GM21717 (cell line): ENCODE data around the gene LELP1.
A peak's percentile ranks its signal among the peaks of the same experiment; 100 is the strongest.
"Not testable (repeated sequence)": the region's sequence is repeated elsewhere in the genome, so short reads cannot be mapped to it uniquely, and the experiment has no call there.

Source experiments
- ATAC-seq: cut with Tn5 transposase; IDR thresholded peaks from one replicate; pipeline ENCODE4 v1.9.1; 2021; ENCODE audit warnings: mild to moderate bottlenecking, moderate library complexity; ENCODE audit not compliant: unreplicated experiment

The LELP1 gene

DNA sequence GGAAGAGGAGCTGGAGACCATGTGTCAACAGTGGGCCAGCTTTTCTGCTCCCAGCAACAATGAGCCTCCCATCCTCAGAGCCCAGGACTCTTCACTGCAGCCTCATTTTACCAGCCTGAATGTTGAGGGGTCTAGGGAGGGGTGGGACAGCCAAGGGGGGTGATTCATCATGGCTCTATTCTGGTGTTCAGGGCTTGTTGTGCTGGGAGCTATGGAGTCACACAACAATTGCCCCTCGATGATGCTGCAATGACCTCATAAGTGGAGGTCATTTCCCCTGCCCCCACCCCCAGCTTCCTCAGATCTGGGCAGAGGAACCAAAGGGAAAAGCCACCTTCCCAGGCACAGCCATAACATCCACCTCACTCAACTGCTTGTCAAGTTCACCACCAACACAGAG lies at the start of gene LELP1:
TSS of gene LELP1 (plus strand) at position 301 of the 400 bp plus-strand sequence. CDS start 1,278 bp downstream, outside the sequence.
- ATAC-seq = no peak

DNA sequence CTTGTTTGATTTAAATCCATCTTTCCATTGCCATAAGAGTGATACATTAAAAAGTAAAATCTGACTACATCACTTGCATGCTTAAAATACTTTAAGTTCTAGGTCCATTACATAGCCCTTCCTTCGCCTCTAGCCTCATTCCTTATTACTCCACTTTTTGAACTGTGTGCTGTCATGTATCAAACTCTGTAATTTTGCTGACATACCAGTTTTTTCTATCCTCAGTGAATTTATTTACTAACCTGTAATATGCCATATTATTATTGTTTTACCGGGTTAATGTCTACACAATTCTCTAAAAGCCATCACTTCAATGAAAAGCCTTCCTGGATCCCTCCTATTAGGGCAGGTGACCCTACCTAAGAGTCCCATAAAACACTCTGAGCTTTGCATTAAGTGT lies 47.7 kb upstream of the LELP1 start:
- ATAC-seq = no peak

DNA sequence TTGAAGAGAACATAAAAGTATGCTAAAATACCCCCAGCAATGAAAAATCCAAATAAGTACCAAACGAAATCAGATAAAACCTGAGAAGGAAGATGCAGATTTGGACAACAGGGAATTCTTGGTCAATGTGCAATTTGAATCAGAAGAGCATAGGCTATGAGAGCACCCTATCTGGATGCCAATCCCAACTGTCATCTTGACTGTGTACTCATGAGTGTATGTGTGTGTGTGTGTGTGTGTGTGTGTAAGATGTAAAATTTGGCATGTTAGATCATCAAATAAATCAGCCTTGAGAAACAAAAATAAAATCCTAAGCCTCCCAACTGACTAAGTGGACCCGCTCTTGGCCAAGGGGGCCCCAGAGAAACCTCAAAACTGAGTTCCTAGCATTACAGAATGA lies 34.5 kb upstream of the LELP1 start:
- no peak for ATAC-seq

DNA sequence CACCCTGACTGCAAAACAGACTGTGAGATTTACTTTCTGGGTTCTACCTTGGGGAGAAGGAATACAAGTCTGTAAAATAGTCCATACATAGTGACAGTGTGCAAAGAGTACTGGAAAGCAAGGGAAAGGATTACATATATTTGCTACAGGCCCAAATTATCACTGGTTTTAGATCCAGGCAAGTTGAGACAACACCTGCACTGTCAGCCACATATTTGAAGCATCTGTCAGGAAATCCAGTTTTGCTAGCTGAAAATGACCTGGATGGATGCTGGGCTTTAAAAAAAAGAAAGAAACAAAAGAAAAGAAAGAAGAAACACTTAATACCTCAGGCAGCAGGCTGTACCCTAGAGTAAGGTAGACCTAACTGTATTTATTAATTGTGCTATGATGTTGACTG lies 28.6 kb upstream of the LELP1 start:
- ATAC-seq = no peak

DNA sequence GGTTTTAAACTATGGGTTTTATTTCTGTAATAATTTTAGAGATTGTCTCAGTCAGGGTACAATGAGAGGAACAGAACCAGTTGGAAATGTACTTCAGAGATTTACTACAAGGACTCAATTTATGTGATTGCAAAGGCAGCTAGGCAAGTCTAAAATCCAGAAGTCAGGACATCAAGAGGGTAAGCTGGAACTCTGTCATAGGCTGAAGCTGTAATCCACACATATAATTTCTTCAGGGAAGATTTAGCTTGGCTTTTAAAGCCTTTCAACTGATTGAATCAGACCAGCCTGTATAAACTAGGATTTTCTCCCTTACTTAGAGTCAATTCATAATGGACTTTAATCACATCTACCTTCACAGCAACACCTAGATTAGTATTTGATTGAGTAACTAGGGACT lies 24.3 kb upstream of the LELP1 start:
- no peak for ATAC-seq

DNA sequence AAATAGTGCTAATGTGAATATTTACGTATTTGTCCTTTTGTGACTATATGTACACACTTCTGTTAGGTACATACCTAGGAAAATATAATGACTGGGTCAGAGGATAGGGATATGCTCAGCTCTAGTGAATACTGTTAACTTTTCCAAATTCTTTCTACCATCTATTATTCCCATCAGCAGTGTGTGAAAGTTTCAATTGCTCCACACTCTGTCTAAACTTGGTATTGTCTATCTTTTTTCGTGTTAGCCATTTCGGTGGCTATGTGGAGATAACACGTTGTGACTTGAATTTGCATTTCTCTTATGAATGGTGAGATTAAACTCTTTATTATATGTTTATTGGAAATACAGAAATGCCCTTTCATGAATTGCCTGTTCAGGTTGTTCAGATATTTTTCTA lies 22.7 kb upstream of the LELP1 start:
- no peak for ATAC-seq

DNA sequence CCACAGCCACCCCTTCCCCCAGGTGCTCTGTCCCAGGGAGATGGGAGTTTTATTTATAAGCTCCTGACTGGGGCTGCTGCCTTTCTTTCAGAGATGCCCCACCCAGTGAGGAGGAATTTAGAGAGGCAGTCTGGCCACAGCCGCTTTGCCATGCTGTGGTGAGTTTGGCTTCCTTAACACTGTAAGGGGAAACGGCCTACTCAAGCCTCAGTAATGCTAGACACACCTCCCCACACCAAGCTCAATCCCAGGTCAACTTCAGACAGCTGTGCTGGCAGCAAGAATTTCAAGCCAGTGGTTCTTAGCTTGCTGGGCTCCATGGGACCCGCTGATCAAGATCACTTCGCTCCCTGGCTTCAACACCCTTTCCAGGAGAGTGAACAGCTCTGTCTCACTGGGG lies 14.9 kb upstream of the LELP1 start:
- ATAC-seq = not testable (repeated sequence)

DNA sequence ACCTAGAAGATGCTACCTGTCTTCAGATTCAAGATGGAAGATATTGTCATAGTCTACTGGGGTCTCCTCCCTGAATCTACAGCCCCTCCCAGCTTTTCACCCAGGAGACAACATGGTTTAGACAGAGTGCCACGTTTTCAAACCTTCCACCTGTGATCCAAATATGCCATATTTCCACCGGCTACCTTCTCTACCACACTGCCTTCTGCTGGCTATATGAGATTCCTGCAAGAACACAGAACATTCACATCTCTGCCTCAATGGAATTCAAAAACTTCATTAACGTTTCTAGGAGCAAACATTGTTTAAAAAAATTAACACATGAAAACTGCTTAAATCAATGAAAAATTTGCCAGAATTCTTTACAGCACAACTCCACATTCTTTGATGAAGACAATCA lies 12.9 kb upstream of the LELP1 start:
- ATAC-seq = no peak

DNA sequence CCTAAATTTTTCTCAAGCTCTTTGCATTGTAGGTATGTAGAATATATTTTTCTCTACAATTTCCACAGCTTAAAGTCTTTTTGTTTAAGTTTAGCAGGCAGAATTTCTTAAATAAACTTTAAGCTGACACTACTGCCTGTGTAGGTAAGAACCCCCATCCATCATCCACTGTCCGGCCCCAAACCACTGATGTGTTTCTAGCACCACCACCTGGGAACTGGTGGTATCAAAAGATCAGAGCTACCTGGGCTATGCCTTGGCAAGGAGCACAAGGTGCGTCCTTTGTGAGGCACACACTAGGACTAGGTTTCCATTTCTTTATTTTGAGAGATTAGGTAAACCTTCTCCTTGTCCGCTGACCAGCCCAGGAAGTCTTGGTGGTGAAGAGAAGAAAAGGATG lies 10.5 kb upstream of the LELP1 start:
- no peak for ATAC-seq

DNA sequence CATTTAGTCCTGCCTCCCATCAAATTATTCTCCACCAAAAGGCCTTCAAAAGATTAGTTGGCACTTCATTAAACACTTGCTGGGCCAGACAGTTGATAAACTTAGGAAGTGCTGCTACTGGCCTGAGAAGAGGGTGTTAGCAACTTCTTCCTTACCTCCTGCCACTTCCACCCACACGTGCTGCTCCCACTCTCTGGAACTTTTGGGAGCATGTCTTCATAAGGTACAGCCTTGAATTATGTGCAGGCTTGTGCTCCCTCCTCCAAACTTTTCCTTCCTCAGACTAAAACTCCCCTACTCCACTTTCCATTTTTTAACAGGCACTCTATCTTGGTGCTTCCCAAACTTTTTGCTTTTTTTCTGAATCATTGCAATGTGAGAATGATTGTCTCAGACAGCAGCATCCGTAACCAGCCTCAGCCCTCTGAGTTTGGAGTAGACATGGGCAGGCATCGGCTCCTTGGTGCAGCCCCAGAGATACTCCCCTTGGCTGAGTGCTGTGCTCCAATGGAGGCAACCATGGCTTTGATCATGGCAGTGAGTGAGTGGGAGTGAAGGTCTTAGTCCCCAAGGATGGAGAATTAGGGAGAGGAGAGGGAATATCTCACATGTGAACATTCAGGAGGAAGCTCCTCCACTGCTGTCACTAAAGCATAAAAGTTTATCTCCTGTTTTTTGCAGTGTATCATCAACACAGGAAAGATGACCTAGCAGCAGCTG lies 8.7 kb upstream of the LELP1 start:
- no peak for ATAC-seq

DNA sequence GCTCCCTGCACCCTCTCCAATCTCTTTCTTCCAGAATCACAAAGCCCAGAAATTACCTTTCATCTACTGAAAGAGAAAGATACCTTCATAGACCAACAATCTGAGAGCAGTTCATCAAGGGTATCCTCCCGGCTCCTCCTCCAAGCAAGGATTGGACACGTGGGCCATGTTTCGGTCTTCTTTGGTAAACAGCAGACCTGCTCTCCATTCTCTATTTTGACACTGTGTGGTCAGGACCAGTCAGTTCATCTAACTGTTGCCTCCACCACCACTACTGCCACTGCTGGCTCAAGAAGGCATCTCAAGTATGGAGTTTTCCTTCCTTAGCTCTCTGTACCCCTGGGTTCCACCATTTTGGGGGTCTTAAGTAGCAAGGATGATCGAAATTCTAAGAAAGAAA lies 8.0 kb upstream of the LELP1 start:
- no peak for ATAC-seq

DNA sequence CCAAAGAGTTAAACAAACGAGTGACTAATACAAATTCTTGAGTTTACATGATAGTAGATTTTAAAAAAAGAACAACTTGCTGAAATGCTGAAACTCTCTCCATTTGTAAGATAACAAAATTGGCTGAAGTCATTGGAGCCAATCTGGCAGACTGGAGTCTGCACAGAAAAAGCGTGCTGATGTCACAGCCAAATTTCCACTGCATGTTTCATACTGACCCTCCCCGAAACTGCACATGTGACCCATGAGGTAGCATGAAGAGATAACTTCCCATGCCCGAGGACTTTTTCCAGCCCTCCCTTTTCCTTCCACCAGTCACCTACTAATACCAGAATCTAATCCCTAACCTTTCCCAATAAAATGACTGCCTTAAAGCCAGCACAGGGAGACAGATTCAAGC lies 1.2 kb upstream of the LELP1 start:
- no peak for ATAC-seq

DNA sequence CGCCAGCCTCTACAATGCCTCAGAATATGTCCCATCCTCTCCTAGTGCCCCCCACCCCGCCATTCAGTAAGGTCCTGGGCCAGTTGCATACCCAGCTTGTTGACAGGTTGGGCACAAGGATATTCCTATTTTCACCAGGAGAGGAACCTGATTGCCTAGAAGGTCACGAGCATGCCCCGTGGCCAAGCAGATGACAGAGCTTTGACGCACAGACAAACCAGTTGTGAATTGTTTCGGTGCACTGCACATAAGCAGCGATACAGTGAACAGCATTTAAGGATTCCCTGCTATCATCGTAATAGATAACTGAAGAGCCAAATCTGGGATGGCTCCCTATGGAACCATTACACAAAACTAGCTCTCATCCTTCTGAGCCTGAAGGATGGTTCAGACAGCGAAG lies 3.4 kb downstream of the LELP1 start:
- no peak for ATAC-seq

DNA sequence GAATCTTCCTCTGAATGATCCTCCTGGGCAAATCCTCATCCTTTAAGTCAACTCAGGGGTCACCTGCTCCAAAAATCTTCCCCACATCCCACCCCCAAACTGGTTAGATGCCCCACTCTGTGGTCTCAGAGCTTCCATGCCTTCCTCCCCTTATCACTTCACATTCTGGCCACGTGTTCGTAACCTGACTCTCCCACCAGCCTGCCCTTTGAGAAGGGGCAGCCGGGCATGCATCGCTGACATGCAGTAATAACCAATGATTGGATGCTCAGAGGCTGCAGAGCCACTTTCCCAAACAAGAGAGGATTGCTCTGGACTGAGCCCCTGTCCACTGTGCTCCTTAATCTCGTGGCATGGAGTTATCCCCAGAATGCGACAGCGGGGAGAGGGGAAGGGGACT lies 7.0 kb downstream of the LELP1 start:
- ATAC-seq = no peak

DNA sequence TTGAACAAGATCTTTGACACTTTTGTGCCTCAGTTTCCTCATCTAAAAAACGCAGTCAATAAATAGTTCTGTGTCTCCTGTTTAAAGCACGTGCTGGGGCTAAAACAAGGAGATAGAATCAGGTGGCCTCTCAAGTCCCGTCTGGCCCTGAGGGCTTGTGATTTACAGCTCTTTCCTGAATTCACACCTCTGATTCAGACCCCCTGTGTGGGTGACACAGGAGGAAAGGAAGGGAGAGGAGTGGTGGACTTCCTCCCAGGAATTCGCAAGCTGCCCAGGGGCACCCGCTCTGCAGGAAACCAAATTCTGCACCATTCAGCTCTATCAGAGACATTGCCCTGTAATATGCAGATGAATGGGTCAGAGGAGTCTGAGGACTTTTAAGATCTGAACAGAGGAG lies 9.0 kb downstream of the LELP1 start:
- no peak for ATAC-seq

DNA sequence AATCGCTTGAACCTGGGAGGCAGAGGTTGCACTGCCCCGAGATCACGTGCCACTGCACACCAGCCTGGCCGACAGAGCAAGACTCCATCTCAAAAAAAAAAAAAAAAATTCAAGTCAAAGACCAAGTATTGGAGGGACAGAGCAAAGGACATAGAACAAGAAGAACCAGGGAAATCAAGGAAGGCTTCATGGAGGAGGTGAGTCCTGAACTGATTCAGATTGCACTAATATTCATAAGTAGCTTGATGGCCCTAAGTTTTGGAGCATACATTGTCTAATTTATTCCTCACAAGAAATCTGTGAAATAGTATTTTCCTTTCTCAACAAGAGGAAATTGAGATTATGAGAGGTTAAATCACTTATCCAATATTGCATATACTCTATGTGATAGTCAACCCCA lies 10.3 kb downstream of the LELP1 start:
- no peak for ATAC-seq

DNA sequence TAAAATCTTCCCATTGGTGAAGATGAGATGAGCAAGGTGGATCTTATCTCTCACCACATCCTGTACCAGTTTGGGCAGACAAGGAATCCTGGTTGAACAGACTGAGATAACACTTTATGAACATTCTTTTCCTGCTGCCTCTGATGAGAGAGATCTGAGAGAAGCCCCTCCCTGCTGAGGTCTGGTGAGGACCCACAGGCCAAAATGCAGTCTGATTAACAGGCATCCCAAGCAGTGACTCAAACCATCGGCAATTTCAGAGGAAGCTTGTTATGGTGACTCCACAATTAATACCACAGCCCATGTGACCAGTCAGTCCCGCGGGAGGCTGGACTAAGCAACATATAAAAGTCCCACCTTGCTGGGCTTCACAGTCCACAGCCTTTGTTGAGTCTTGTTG lies 14.0 kb downstream of the LELP1 start, which contains the start of gene PRR9:
TSS of gene PRR9 (plus strand) at position 373 of the 400 bp plus-strand sequence. CDS start 561 bp downstream, outside the sequence.
- no peak for ATAC-seq

DNA sequence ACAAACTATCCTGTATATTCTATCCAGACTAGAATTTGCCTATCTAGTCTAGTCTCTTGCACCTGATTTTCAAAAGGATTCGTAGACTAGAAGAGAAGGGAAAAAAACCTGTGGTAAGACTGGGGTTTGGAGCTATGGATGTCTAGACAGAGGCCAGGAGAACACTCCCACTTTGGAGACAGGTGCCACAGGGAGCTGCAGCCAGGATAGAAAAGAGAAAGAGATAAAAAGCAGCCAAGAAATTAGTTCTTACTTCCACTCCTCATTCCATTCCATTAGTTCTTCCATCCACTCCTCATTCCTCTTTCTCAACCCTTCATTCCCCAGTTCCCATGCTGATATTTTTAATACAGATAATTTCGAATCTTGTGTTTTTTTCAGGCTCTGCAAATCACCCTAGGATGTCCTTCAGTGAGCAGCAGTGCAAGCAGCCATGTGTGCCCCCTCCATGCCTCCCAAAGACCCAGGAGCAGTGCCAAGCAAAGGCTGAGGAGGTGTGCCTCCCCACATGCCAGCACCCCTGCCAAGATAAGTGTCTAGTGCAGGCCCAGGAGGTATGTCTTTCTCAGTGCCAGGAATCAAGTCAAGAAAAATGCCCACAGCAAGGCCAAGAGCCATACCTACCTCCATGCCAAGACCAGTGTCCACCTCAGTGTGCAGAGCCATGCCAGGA lies 14.7 kb downstream of the LELP1 start:
- ATAC-seq = no peak

DNA sequence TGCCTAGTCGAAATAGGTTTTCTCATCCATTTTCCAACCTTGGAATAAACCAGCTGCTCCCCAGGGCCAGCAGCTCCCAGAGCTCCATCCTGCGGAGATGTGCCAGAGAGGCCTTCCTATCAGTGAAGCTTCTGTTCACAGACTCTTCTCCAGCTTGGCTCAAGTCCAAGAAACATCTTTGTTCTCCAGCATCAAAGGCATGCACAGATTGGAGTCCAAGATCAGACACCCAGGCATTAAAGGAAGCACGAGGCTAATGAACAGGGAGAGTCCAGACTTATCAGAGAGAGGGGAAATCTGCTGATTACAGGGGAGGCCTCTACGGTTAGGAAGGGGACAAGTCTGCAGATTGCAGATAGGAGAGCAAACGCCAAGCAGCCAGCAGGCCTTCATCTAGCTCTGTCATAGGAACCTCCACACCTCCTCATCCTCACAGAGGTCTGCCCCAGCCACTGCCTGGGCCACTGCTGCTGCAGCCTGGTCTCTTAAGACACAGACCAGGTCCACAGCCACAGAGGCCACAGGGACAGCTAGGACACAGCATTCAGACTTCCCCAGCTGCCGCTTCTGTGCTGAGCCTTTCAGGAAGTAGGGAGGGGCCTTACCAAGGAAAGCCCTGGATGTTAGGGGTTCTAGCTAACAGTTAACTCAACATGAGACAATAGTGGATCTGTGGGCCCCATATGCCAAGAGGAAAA lies 17.5 kb downstream of the LELP1 start:
- no peak for ATAC-seq

DNA sequence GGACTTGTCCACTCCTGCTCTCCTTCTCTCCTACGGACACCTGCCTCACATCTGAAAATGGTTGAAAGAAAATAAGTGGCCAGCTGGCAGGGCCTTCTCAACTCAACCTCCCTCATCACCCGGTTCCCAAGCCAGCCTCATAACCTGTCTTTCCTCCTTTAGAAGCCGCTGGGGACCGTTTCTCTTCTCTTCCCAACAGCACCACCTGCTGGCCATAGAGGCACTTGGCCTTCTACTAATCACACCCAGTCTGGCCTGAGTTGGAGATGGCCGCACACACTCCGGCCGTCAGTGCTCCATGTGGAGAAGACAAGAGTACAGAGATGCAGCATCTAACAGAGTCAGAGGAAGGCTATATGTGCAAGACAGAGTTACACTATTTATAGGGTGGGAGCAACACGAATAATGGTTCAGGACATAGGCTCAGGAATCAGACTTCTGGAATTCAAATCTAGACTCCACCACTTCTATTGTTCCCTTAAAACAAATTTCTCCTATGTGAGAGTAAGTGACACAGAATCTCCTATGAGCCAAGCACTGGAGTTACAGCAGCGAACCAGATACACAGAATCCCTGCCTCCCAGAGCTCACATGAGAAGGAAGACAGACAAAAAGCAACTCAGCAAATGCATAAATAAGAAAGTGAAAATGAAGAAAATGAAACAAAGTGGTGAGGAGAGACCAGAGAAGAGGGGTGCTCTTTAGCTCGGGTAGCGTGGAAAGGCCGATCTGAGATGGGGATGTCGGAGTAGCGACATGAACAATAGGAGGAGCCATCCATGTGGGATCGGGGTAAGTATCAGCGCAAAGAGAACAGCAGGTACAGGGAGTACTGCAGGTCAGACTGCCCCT lies 20.0 kb downstream of the LELP1 start:
- peak; percentile 79 for ATAC-seq

DNA sequence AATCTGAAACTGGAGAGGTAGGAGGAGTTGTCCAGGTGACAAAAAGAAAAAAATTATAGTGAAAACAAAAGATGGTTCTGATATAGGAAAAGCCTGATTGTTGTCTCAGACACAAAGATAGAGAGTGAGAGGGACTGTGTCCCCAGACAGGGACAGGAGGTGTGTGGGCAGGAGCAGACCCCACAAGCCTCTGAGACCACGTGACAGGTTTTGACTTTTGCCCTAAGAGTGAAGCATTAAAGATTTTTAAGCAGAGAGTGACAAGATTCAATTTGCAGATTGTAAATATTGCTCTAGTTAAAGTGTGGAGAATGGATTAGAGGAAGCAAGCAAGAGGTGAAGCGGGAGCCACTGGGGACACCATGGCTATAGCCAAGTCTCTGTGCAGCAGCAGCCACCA lies 24.6 kb downstream of the LELP1 start:
- no peak for ATAC-seq
